ENCODE data around the gene PIM1.
"Not testable (repeated sequence)": the region's sequence is repeated elsewhere in the genome, so short reads cannot be mapped to it uniquely, and the experiment has no call there.

PIM1 gene

GRCh38 chr6:37194886-37195285, 24.9 kb downstream of the PIM1 start:
- not testable (repeated sequence) for H3K36me3 ChIP-seq (ENCODE audit: control insufficient read depth in 2 of 2, insufficient read depth in 2 of 2, low read length in 2 of 2); H3K4me3 ChIP-seq (ENCODE audit: low read length in 2 of 2); H3K9ac ChIP-seq (ENCODE audit: low read depth in 1 of 2, low read length in 2 of 2); H3K9me3 ChIP-seq (ENCODE audit: control insufficient read depth in 2 of 2, low read length in 2 of 2); H3K27ac ChIP-seq (ENCODE audit: low read depth in 2 of 2, low read length in 2 of 2); H3K27me3 ChIP-seq (ENCODE audit: control insufficient read depth in 2 of 2, insufficient read depth in 2 of 2, low read length in 2 of 2); H3K4me1 ChIP-seq (ENCODE audit: control insufficient read depth in 2 of 2, insufficient read depth in 2 of 2, low read length in 2 of 2)

DNA sequence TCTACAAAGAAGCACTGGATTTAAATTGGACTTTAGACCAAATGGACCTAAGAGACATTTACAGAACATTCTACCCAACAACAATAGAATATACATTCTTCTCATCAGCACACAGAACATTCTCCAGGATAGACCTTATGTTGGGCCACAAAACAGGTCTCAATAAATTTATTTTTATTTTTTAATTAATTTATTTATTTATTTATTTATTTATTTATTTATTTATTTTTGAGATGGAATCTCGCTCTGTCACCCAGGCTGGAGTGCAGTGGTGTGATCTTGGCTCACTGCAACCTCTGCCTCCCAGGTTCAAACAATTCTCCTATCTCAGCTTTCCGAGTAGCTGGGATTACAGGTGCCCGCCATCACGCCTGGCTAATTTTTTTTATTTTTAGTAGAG, 26.5 kb downstream of the PIM1 start:
- H3K4me1 ChIP-seq (ENCODE audit: control insufficient read depth in 2 of 2, insufficient read depth in 2 of 2, low read length in 2 of 2); H3K4me3 ChIP-seq (ENCODE audit: low read length in 2 of 2); H3K27me3 ChIP-seq (ENCODE audit: control insufficient read depth in 2 of 2, insufficient read depth in 2 of 2, low read length in 2 of 2); H3K27ac ChIP-seq (ENCODE audit: low read depth in 2 of 2, low read length in 2 of 2); H3K9me3 ChIP-seq (ENCODE audit: control insufficient read depth in 2 of 2, low read length in 2 of 2); H3K9ac ChIP-seq (ENCODE audit: low read depth in 1 of 2, low read length in 2 of 2); H3K36me3 ChIP-seq (ENCODE audit: control insufficient read depth in 2 of 2, insufficient read depth in 2 of 2, low read length in 2 of 2): not testable (repeated sequence)

DNA sequence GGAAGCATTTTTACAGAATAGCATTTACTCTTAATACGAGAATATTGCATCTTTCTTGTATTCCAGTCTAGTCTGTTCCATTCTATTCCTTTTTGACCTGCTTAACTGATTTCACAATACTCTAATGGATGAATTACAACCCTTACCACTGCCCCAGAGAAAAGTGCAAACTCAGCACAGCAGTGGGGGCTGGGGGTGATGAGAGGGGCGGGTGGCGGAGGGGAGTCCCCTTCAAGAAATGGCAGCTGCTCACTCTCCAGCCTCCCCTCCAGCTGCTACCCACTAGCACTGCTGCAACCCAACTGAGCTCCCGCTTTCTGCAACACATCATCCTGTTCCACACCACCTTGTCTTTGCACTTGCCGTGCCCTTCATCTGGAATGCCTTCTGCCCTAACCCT, 30.1 kb downstream of the PIM1 start:
- no peak overlapping the region for H3K9ac ChIP-seq (ENCODE audit: low read depth in 1 of 2, low read length in 2 of 2)
- no peak overlapping the region for H3K4me3 ChIP-seq (ENCODE audit: low read length in 2 of 2)
- no peak overlapping the region for H3K27ac ChIP-seq (ENCODE audit: low read depth in 2 of 2, low read length in 2 of 2)
- no peaks in the 10 kb centered on the region for H3K9me3 ChIP-seq (ENCODE audit: control insufficient read depth in 2 of 2, low read length in 2 of 2)
- no peaks in the 10 kb centered on the region for H3K36me3 ChIP-seq (ENCODE audit: control insufficient read depth in 2 of 2, insufficient read depth in 2 of 2, low read length in 2 of 2)
- H3K4me1 ChIP-seq (ENCODE audit: control insufficient read depth in 2 of 2, insufficient read depth in 2 of 2, low read length in 2 of 2): peaks cover 10 to 28% of the 10 kb centered on the region in 2 donors
- no peaks in the 10 kb centered on the region for H3K27me3 ChIP-seq (ENCODE audit: control insufficient read depth in 2 of 2, insufficient read depth in 2 of 2, low read length in 2 of 2)

GRCh38 chr6:37201726-37202125, 31.8 kb downstream of the PIM1 start:
- Histone ChIP-seq H3K27ac (ENCODE audit: low read depth in 2 of 2, low read length in 2 of 2) (peak overlapping the region in 1 of 2 donors; percentile 23), H3K4me3 (ENCODE audit: low read length in 2 of 2) (no peak overlapping the region), H3K27me3 (ENCODE audit: control insufficient read depth in 2 of 2, insufficient read depth in 2 of 2, low read length in 2 of 2) (no peaks in the 10 kb centered on the region), H3K9ac (ENCODE audit: low read depth in 1 of 2, low read length in 2 of 2) (no peak overlapping the region), H3K9me3 (ENCODE audit: control insufficient read depth in 2 of 2, low read length in 2 of 2) (no peaks in the 10 kb centered on the region), H3K36me3 (ENCODE audit: control insufficient read depth in 2 of 2, insufficient read depth in 2 of 2, low read length in 2 of 2) (no peaks in the 10 kb centered on the region), H3K4me1 (ENCODE audit: control insufficient read depth in 2 of 2, insufficient read depth in 2 of 2, low read length in 2 of 2) (peaks cover 10 to 28% of the 10 kb centered on the region in 2 donors)

DNA sequence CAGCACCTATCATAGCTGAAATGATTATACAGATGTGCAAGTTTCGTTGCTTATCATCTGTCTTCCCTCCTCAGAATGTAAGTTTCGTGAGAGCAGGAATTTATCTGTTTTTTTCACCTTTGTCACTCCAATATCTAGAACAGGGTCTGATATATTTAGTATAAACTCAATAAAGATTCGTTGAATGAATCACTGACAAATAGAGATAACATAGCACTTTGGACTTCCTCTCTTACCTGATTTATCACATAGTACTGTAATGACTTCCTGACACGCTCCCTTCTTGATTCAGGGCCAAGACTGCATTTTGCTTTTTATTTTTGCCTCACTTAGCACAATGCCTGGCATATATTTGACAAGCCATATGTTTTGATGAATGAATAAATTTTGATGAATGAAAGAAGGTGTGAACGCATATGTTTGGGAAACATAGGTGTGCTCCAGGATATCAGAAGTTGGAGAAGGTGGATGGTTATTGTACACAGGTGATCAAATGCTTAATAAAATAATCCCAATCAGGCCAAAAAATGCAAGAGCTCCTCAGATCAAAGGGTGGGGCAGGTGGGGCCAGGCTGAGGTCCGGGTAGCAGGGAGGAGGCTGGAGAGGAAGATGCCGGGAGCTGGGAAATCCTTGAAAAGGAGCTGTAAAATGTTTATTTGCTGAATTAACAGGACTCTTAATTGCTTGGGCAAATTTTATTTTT, 33.0 kb downstream of the PIM1 start:
- Histone ChIP-seq H3K4me3 (ENCODE audit: low read length in 2 of 2) (peak overlapping the region in 1 of 2 donors; percentile 20), H3K27me3 (ENCODE audit: control insufficient read depth in 2 of 2, insufficient read depth in 2 of 2, low read length in 2 of 2) (no peaks in the 10 kb centered on the region), H3K9ac (ENCODE audit: low read depth in 1 of 2, low read length in 2 of 2) (no peak overlapping the region), H3K36me3 (ENCODE audit: control insufficient read depth in 2 of 2, insufficient read depth in 2 of 2, low read length in 2 of 2) (no peaks in the 10 kb centered on the region), H3K9me3 (ENCODE audit: control insufficient read depth in 2 of 2, low read length in 2 of 2) (no peaks in the 10 kb centered on the region), H3K27ac (ENCODE audit: low read depth in 2 of 2, low read length in 2 of 2) (peak overlapping the region; percentile 61 to 64), H3K4me1 (ENCODE audit: control insufficient read depth in 2 of 2, insufficient read depth in 2 of 2, low read length in 2 of 2) (peaks cover 12 to 30% of the 10 kb centered on the region in 2 donors)

DNA sequence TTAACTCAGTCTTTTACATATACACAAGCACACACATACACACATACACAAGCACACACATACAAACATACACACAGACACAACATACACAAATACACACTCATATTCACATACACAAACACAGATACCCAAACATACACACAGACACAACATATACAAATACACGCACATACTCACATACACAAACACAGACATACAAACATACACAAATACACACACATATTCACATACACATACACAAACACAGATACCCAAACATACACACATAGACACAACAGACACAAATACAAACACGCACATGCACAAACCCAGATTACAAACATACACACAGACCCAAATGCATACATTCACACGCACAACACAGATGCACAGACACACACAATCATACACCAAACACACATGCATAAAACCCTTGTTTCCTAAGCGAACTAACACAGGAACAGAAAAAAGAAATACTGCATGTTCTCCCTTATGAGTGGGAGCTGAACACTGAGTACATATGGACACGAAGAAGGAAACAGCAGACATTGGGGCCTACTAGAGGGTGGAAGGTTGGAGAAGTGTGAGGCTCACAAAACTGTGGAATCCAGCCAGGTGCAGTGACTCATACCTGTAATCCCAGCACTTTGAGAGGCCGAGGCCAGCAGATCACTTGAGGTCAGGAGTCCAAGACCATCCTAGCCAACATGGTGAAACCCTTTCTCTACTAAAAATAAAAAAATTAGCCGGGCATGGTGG, 34.2 kb downstream of the PIM1 start:
- no peaks in the 10 kb centered on the region for H3K27me3 ChIP-seq (ENCODE audit: control insufficient read depth in 2 of 2, insufficient read depth in 2 of 2, low read length in 2 of 2)
- H3K9ac ChIP-seq (ENCODE audit: low read depth in 1 of 2, low read length in 2 of 2): peak overlapping the region in 1 of 2 donors; percentile 2
- peaks cover 15 to 33% of the 10 kb centered on the region in 2 donors for H3K4me1 ChIP-seq (ENCODE audit: control insufficient read depth in 2 of 2, insufficient read depth in 2 of 2, low read length in 2 of 2)
- H3K36me3 ChIP-seq (ENCODE audit: control insufficient read depth in 2 of 2, insufficient read depth in 2 of 2, low read length in 2 of 2): no peaks in the 10 kb centered on the region
- no peaks in the 10 kb centered on the region for H3K9me3 ChIP-seq (ENCODE audit: control insufficient read depth in 2 of 2, low read length in 2 of 2)
- no peak overlapping the region for H3K4me3 ChIP-seq (ENCODE audit: low read length in 2 of 2)
- peak overlapping the region; percentile 48 to 69 for H3K27ac ChIP-seq (ENCODE audit: low read depth in 2 of 2, low read length in 2 of 2)

DNA sequence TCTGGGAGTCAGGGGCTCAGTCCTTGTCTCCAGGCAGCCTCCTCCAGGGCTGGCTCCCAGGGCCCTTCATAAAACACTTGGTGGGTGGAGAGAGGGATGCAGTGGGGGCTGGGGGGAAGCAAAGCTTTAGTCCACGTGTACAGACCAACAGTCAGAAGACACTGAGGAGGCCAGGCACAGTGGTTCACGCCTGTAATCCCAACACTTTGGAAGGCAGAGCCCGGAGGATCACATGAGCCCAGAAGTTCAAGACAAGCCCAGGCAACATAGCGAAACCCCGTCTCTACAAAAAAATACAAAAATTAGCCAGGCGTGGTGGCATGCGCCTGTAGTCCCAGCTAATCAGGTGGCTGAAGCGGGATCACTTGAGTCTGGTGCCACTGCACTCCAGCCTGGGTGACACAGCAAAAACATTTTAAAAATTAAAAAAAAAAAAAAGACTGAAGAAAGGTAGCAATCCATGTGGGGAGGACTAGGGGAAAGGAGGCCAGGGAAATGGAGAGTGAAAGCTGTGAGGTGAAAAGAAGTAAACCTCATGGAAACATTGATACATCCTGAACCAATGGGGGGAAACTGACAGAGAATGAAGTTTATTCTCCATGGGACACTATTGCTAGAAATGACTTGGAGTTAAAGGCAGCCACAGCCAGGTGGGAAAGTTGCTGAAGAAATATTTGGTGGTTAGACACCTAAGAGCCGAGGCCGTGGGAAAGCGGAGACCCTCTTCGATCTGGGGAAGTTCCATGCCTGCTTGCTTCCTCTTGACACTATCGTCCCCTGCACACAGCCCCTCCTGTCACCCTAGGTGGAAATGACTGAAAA, 35.4 kb downstream of the PIM1 start:
- H3K36me3 ChIP-seq (ENCODE audit: control insufficient read depth in 2 of 2, insufficient read depth in 2 of 2, low read length in 2 of 2): no peaks in the 10 kb centered on the region
- peaks cover 15 to 33% of the 10 kb centered on the region in 2 donors for H3K4me1 ChIP-seq (ENCODE audit: control insufficient read depth in 2 of 2, insufficient read depth in 2 of 2, low read length in 2 of 2)
- H3K9me3 ChIP-seq (ENCODE audit: control insufficient read depth in 2 of 2, low read length in 2 of 2): no peaks in the 10 kb centered on the region
- no peak overlapping the region for H3K27ac ChIP-seq (ENCODE audit: low read depth in 2 of 2, low read length in 2 of 2)
- H3K9ac ChIP-seq (ENCODE audit: low read depth in 1 of 2, low read length in 2 of 2): no peak overlapping the region
- H3K27me3 ChIP-seq (ENCODE audit: control insufficient read depth in 2 of 2, insufficient read depth in 2 of 2, low read length in 2 of 2): no peaks in the 10 kb centered on the region
- no peak overlapping the region for H3K4me3 ChIP-seq (ENCODE audit: low read length in 2 of 2)

GRCh38 chr6:37205997-37206340, 36.0 kb downstream of the PIM1 start:
- Histone ChIP-seq H3K27ac (ENCODE audit: low read depth in 2 of 2, low read length in 2 of 2) (no peak overlapping the region), H3K4me1 (ENCODE audit: control insufficient read depth in 2 of 2, insufficient read depth in 2 of 2, low read length in 2 of 2) (peaks cover 15 to 33% of the 10 kb centered on the region in 2 donors), H3K36me3 (ENCODE audit: control insufficient read depth in 2 of 2, insufficient read depth in 2 of 2, low read length in 2 of 2) (no peaks in the 10 kb centered on the region), H3K4me3 (ENCODE audit: low read length in 2 of 2) (no peak overlapping the region), H3K9me3 (ENCODE audit: control insufficient read depth in 2 of 2, low read length in 2 of 2) (no peaks in the 10 kb centered on the region), H3K27me3 (ENCODE audit: control insufficient read depth in 2 of 2, insufficient read depth in 2 of 2, low read length in 2 of 2) (no peaks in the 10 kb centered on the region), H3K9ac (ENCODE audit: low read depth in 1 of 2, low read length in 2 of 2) (no peak overlapping the region)

DNA sequence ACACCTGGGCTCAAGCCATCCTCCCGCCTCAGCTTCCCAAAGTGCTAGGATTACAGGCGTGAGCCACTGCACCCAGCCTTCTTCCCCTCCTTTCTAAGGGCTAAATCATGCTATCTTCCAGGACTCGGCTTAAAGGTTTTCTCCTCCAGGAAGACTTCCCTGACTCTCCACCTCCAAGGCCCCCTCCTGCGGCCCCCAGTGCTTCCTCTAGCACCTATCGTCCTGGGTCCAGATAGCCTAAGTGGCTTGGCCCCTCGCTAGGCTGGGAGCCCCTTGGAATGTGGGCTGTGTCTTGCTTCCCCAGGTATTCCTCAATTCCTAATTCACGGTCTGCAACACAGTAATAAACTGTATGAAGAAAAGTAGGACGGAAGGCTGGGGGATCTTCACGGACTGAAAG, 36.7 kb downstream of the PIM1 start:
- peaks cover 15 to 31% of the 10 kb centered on the region in 2 donors for H3K4me1 ChIP-seq (ENCODE audit: control insufficient read depth in 2 of 2, insufficient read depth in 2 of 2, low read length in 2 of 2)
- H3K27ac ChIP-seq (ENCODE audit: low read depth in 2 of 2, low read length in 2 of 2): no peak overlapping the region
- no peaks in the 10 kb centered on the region for H3K9me3 ChIP-seq (ENCODE audit: control insufficient read depth in 2 of 2, low read length in 2 of 2)
- no peaks in the 10 kb centered on the region for H3K27me3 ChIP-seq (ENCODE audit: control insufficient read depth in 2 of 2, insufficient read depth in 2 of 2, low read length in 2 of 2)
- H3K9ac ChIP-seq (ENCODE audit: low read depth in 1 of 2, low read length in 2 of 2): no peak overlapping the region
- no peaks in the 10 kb centered on the region for H3K36me3 ChIP-seq (ENCODE audit: control insufficient read depth in 2 of 2, insufficient read depth in 2 of 2, low read length in 2 of 2)
- H3K4me3 ChIP-seq (ENCODE audit: low read length in 2 of 2): no peak overlapping the region

DNA sequence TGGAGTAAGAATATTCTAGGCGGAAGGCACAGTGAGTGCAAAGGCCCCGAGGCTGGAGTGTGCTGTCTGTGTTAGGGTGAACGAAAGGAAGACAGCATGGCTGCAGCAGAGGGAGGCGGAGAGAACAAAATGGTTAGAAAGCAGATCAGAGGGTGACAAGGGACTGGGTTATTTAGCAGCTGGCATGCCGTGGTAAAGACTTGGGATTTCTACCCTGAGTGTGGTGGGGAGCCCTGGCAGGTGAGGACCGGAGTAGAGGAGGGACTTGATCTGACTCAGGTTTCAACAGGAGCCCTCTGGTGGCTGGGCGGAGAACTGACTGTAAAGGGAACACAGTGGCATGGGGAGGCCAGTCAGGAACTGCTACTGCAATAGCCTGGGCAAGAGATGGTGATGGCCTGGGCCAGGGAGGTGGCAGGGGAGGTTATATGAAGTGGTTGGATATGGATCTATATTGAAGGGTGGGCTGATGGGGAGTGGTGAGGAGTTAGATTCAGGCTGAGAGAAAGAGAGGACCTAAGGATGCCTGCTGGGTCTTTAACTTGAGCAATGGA, 38.0 kb downstream of the PIM1 start:
- no peaks in the 10 kb centered on the region for H3K36me3 ChIP-seq (ENCODE audit: control insufficient read depth in 2 of 2, insufficient read depth in 2 of 2, low read length in 2 of 2)
- H3K9ac ChIP-seq (ENCODE audit: low read depth in 1 of 2, low read length in 2 of 2): no peak overlapping the region
- no peak overlapping the region for H3K4me3 ChIP-seq (ENCODE audit: low read length in 2 of 2)
- no peaks in the 10 kb centered on the region for H3K27me3 ChIP-seq (ENCODE audit: control insufficient read depth in 2 of 2, insufficient read depth in 2 of 2, low read length in 2 of 2)
- H3K4me1 ChIP-seq (ENCODE audit: control insufficient read depth in 2 of 2, insufficient read depth in 2 of 2, low read length in 2 of 2): peaks cover 13 to 18% of the 10 kb centered on the region in 2 donors
- H3K9me3 ChIP-seq (ENCODE audit: control insufficient read depth in 2 of 2, low read length in 2 of 2): no peaks in the 10 kb centered on the region
- H3K27ac ChIP-seq (ENCODE audit: low read depth in 2 of 2, low read length in 2 of 2): no peak overlapping the region

All from mucosa of rectum (tissue), 2 donors.